Breast epithelium (tissue), 4 donors: ENCODE measurements around the gene CASKIN1. TPM values are rescaled to one million over a fixed set of nuclear protein-coding genes. Genes with fewer than 3 reads are reported as not detected.

ENCODE experiments used
- DNase-seq, 2 donors: peaks; one replicate each; pipeline ENCODE4 v3.0.0-alpha.2; 2019; ENCODE audit warnings: low spot score in 2 of 2
- H3K27ac ChIP-seq, 2 donors: fragments of 200-600 bp; sonication (generic) in 1 of 2; one replicate each; pipeline ENCODE4 v1.5.1; 2016 to 2019; ENCODE audit warnings: mild to moderate bottlenecking in 1 of 2
- H3K27me3 ChIP-seq, 2 donors: fragments of 200-600 bp; sonication (generic) in 1 of 2; one replicate each; pipeline versions ENCODE4 v1.5.1 to v1.6.0; 2017 to 2019; ENCODE audit warnings: control low read depth in 1 of 2, mild to moderate bottlenecking in 1 of 2
- H3K36me3 ChIP-seq: fragments of 200-600 bp; one replicate; pipeline ENCODE4 v1.5.1; 2019
- H3K4me1 ChIP-seq, 2 donors: fragments of 200-600 bp; sonication (generic); one replicate each; pipeline ENCODE4 v1.5.1; 2016 to 2019; ENCODE audit warnings: control low read depth in 1 of 2
- H3K4me3 ChIP-seq, 3 donors: fragments of 200-600 bp; sonication (generic); 1 replicate in 2 of 3; 2 replicates in 1 of 3; pipeline ENCODE4 v1.5.1; 2016 to 2019; ENCODE audit warnings: mild to moderate bottlenecking in 3 of 3, moderate library complexity in 2 of 3
- H3K9me3 ChIP-seq, 2 donors: fragments of 200-600 bp; sonication (generic) in 1 of 2; one replicate each; pipeline ENCODE4 v1.5.1; 2016 to 2019; ENCODE audit warnings: control low read depth in 1 of 2
- POLR2A ChIP-seq: fragments of 450-650 bp; IDR thresholded peaks from one replicate; pipeline ENCODE4 v1.6.1; 2016; ENCODE audit warnings: antibody characterized with exemption, mild to moderate bottlenecking, moderate library complexity
- POLR2AphosphoS5 ChIP-seq, 3 donors: sonication (generic); formaldehyde crosslinking; IDR thresholded peaks; one replicate each; pipeline ENCODE4 v1.6.1; 2017; ENCODE audit warnings: antibody characterized with exemption in 3 of 3
- intact Hi-C: fragments of 100-400 bp; cut with DNase I; formaldehyde crosslinking; loops from one replicate; pipeline ENCODE4 v1.15.1; 2023; ENCODE audit warnings: low total_unique reads
- total RNA-seq, 3 donors: library from RNA; depleted of rRNA; stranded (reverse); fragments of >200 nt; gene quantifications; one replicate each; pipeline ENCODE4 v1.1.0, GENCODE V29; 2016
- TF ChIP-seq, protein P1 (sequence below), 3 donors: fragments of 450-650 bp; IDR thresholded peaks; one replicate each; pipeline ENCODE4 v1.5.1; 2016 to 2017; ENCODE audit warnings: antibody characterized with exemption in 3 of 3, mild to moderate bottlenecking in 3 of 3, moderate library complexity in 3 of 3

CASKIN1 gene
- total RNA-seq, 3 donors from 2014 or later = 0.33 to 0.44 TPM; not detected in 1

GRCh38 chr16:2151188-2152091 lies 45.0 kb downstream of the CASKIN1 start:
- no peaks in the 10 kb centered on the region for H3K27me3 ChIP-seq
- peak overlapping the region; percentile 49 to 51 for H3K27ac ChIP-seq
- intact Hi-C loops = no loop called here
- H3K4me3 ChIP-seq = peak overlapping the region in 1 of 3 donors; percentile 21
- H3K36me3 ChIP-seq = no peaks in the 10 kb centered on the region
- TF ChIP-seq POLR2AphosphoS5 (IDR thresholded peaks at IDR 0.05) (no peak), POLR2A (no peak)
- TF ChIP-seq, protein P1, sequence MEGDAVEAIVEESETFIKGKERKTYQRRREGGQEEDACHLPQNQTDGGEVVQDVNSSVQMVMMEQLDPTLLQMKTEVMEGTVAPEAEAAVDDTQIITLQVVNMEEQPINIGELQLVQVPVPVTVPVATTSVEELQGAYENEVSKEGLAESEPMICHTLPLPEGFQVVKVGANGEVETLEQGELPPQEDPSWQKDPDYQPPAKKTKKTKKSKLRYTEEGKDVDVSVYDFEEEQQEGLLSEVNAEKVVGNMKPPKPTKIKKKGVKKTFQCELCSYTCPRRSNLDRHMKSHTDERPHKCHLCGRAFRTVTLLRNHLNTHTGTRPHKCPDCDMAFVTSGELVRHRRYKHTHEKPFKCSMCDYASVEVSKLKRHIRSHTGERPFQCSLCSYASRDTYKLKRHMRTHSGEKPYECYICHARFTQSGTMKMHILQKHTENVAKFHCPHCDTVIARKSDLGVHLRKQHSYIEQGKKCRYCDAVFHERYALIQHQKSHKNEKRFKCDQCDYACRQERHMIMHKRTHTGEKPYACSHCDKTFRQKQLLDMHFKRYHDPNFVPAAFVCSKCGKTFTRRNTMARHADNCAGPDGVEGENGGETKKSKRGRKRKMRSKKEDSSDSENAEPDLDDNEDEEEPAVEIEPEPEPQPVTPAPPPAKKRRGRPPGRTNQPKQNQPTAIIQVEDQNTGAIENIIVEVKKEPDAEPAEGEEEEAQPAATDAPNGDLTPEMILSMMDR (IDR thresholded peaks at IDR 0.05) = no peak
- H3K9me3 ChIP-seq = no peaks in the 10 kb centered on the region
- no peak for DNase-seq
- H3K4me1 ChIP-seq = peaks cover 30 to 40% of the 10 kb centered on the region in 2 donors

GRCh38 chr16:2150418-2151187 lies 45.8 kb downstream of the CASKIN1 start:
- no peak for DNase-seq
- H3K27me3 ChIP-seq = no peaks in the 10 kb centered on the region
- TF ChIP-seq, protein P1 (IDR thresholded peaks at IDR 0.05) = no peak
- TF ChIP-seq POLR2AphosphoS5 (IDR thresholded peaks at IDR 0.05) (no peak), POLR2A (no peak)
- peaks cover 27 to 37% of the 10 kb centered on the region in 2 donors for H3K4me1 ChIP-seq
- no peak overlapping the region for H3K4me3 ChIP-seq
- no peaks in the 10 kb centered on the region for H3K36me3 ChIP-seq
- H3K27ac ChIP-seq = peak overlapping the region; percentile 49 to 51
- intact Hi-C loops = no loop called here
- H3K9me3 ChIP-seq = no peaks in the 10 kb centered on the region

- Histone ChIP-seq H3K9me3 (no peaks in the 10 kb centered on the region), H3K27me3 (no peaks in the 10 kb centered on the region), H3K4me1 (peaks cover 27 to 37% of the 10 kb centered on the region in 2 donors), H3K36me3 (no peaks in the 10 kb centered on the region), H3K4me3 (no peak overlapping the region), H3K27ac (no peak overlapping the region)
- intact Hi-C loops = no loop called here
- DNase-seq = no peak
- no peak for TF ChIP-seq POLR2A
Observed at GRCh38 chr16:2149630-2150417, 46.6 kb downstream of the CASKIN1 start.

DNA sequence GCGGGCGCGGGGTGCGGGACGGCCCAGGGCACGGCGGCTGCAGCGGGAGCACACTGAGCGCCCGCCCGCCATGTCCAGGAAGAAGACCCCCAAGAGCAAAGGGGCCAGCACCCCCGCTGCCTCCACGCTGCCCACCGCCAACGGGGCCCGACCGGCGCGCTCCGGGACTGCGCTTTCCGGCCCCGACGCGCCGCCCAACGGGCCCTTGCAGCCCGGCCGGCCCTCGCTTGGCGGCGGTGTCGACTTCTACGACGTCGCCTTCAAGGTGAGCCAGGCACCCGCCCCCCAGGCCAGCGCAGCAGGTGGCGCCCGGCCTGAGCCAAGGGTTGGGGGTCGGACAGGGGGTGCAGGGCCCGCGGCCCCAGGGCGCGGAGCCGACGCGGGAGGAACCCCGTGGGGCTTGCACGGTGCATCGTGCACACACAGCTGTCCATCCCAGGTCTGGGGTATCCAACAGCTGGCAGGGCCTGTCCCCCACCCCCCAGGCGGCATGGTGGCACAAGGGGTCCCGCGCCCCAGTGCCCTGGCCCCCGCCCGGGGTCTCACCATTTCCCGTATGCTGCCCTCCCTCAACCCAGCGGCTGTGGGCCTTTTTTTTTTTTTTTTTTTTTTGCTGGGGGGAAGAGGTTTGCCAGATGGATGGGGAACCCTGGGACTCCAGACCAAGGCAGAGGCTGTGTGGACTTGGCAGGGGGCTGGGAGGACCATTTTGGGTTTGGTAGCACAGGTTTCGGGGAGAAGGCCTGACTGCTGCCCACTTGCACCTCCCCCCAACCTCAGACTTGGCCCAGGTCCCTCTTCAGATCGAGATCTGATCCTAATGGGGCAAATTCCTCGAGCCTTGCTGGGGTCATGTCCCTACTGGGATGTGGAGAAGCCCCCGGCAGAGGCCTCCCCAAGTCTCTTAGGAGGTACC lies 47.4 kb downstream of the CASKIN1 start:
- no peaks in the 10 kb centered on the region for H3K36me3 ChIP-seq
- H3K27me3 ChIP-seq = no peaks in the 10 kb centered on the region
- H3K4me1 ChIP-seq = peaks cover 24 to 34% of the 10 kb centered on the region in 2 donors
- H3K27ac ChIP-seq = no peak overlapping the region
- DNase-seq = no peak
- H3K4me3 ChIP-seq = peak overlapping the region; percentile 40 to 62 (median 57)
- H3K9me3 ChIP-seq = no peaks in the 10 kb centered on the region
- no peak for TF ChIP-seq POLR2AphosphoS5 (IDR thresholded peaks at IDR 0.05)
- TF ChIP-seq, protein P1 (IDR thresholded peaks at IDR 0.05) = peak in 1 of 3 donors; percentile 20
- intact Hi-C loops = no loop called here
